Neural crest cell (in vitro differentiated cells): ENCODE measurements around the gene INPP4B. TPM values are rescaled to one million over a fixed set of nuclear protein-coding genes. Genes with fewer than 3 reads are reported as not detected.
A peak's percentile ranks its signal among the peaks of the same experiment; 100 is the strongest.

ENCODE experiments used
- DNase-seq: peaks from one replicate; pipeline ENCODE4 v3.0.0; 2021; ENCODE audit warnings: low read depth, mixed read lengths, low spot score
- H3K27ac Mint-ChIP-seq: one replicate; pipeline ENCODE4 v1.8.0; 2021; ENCODE audit warnings: mild to moderate bottlenecking, mixed read lengths; ENCODE audit not compliant: unreplicated experiment
- H3K27me3 Mint-ChIP-seq: 2 replicates; pipeline ENCODE4 v1.8.0; 2021; ENCODE audit warnings: low read depth, mild to moderate bottlenecking, mixed read lengths
- H3K36me3 Mint-ChIP-seq: 2 replicates; pipeline ENCODE4 v1.8.0; 2021; ENCODE audit warnings: low read depth, mild to moderate bottlenecking, mixed read lengths
- H3K4me1 Mint-ChIP-seq: 2 replicates; pipeline ENCODE4 v1.8.0; 2021; ENCODE audit warnings: mixed read lengths
- H3K4me3 Mint-ChIP-seq: one replicate; pipeline ENCODE4 v1.8.0; 2021; ENCODE audit warnings: mild to moderate bottlenecking, mixed read lengths
- H3K9me3 Mint-ChIP-seq: 2 replicates; pipeline ENCODE4 v1.8.0; 2021; ENCODE audit warnings: mixed read lengths
- total RNA-seq: library from RNA; stranded (reverse); gene quantifications from 2 replicates; pipeline ENCODE4 v1.2.1, GENCODE V29; 2021
- TF ChIP-seq, protein P1 (sequence below): fragments of 200-600 bp; sonication (generic); conservative IDR thresholded peaks from 2 replicates; pipeline ENCODE4 v1.5.0; 2021; ENCODE audit warnings: antibody characterized with exemption, mild to moderate bottlenecking

Gene INPP4B
- total RNA-seq, 1 donor from 2014 or later: 7.3 TPM

DNA sequence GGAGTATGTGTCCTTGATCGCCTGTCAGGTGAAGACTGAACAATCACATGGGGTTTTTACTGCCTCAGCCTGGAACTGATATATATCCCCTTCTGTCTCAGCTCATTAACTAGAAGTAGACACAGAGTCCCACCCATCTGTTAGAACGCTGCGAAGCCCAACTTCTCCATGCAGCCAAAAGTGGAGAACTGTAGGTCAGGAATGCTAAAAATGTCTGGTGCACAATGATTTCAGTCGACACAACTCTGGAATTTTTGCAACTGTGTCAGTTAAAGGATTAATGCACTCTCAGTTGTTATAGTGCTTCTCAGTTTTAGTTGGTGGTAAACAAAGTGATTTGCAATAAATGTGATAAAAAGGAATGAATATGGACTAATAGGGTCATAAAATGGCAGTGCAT, 287.2 kb downstream of the INPP4B start:
- Mint-ChIP-seq H3K36me3 (peaks cover 3% of the 10 kb centered on the region), H3K9me3 (no peaks in the 10 kb centered on the region), H3K27me3 (no peaks in the 10 kb centered on the region), H3K27ac (no peak overlapping the region), H3K4me1 (peaks cover 6% of the 10 kb centered on the region), H3K4me3 (no peak overlapping the region)
- DNase-seq: no peak
- TF ChIP-seq, protein P1, sequence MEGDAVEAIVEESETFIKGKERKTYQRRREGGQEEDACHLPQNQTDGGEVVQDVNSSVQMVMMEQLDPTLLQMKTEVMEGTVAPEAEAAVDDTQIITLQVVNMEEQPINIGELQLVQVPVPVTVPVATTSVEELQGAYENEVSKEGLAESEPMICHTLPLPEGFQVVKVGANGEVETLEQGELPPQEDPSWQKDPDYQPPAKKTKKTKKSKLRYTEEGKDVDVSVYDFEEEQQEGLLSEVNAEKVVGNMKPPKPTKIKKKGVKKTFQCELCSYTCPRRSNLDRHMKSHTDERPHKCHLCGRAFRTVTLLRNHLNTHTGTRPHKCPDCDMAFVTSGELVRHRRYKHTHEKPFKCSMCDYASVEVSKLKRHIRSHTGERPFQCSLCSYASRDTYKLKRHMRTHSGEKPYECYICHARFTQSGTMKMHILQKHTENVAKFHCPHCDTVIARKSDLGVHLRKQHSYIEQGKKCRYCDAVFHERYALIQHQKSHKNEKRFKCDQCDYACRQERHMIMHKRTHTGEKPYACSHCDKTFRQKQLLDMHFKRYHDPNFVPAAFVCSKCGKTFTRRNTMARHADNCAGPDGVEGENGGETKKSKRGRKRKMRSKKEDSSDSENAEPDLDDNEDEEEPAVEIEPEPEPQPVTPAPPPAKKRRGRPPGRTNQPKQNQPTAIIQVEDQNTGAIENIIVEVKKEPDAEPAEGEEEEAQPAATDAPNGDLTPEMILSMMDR: no peak

GRCh38 chr4:142557239-142557801, 288.8 kb downstream of the INPP4B start:
- TF ChIP-seq, protein P1: no peak
- Mint-ChIP-seq H3K36me3 (no peaks in the 10 kb centered on the region), H3K4me1 (peaks cover 6% of the 10 kb centered on the region), H3K9me3 (no peaks in the 10 kb centered on the region), H3K27me3 (no peaks in the 10 kb centered on the region), H3K27ac (no peak overlapping the region), H3K4me3 (no peak overlapping the region)
- DNase-seq: no peak

DNA sequence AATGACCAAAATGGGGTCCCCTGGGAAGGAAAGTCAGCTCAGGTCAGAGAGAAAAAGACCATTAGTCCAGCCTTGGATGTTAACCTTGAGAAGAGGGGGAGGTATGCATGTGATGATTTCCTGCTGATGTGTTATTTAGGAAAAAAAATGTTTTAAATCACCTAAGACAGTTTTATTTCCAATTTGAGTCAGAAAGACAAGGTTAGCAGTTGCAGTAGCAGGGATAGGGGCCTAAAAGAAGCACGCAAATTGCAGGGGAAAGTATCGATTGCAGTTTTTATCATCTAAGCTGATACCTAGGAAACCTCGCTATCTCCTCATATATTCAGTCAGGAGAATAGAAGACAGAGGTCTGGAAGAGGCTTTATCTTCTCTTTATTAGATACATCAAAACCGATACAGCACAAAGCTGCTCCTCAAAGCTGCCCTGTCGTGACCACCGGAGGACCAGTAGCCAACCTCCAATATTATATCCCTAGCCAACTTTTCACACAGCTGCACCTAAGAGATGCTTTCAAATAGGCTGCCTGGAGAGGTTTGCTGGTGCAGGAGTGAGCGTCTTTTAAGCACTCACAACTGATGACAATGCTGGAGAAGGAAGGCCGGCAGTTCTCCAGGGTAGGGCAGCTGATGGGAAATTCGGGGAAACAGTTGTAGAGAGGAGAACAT, 289.4 kb downstream of the INPP4B start:
- Mint-ChIP-seq H3K4me3 (no peak overlapping the region), H3K9me3 (no peaks in the 10 kb centered on the region), H3K27me3 (no peaks in the 10 kb centered on the region), H3K27ac (no peak overlapping the region), H3K4me1 (peaks cover 6% of the 10 kb centered on the region), H3K36me3 (no peaks in the 10 kb centered on the region)
- TF ChIP-seq, protein P1: no peak
- no peak for DNase-seq

DNA sequence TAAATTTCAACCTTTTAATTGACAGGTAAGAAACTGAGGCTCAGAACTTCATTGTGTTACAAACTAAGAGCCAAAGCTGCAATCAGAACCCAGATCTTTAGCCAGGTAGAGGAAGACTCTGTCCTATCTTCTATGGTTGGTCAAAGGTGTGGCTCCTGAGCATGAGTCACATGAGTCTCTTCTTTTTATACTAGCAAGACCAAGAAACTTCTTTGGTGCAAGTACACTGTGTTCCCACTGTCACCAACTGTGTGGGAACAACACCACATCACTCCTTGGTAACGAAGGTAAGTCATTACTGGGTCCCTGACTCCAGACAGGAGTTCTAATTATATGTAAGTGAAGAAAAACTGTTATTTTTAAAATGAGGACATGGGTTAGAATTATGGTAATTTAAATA, 290.1 kb downstream of the INPP4B start:
- Mint-ChIP-seq H3K27me3 (no peaks in the 10 kb centered on the region), H3K4me3 (no peak overlapping the region), H3K4me1 (peaks cover 6% of the 10 kb centered on the region), H3K36me3 (no peaks in the 10 kb centered on the region), H3K27ac (no peak overlapping the region), H3K9me3 (no peaks in the 10 kb centered on the region)
- TF ChIP-seq, protein P1: no peak
- no peak for DNase-seq

DNA sequence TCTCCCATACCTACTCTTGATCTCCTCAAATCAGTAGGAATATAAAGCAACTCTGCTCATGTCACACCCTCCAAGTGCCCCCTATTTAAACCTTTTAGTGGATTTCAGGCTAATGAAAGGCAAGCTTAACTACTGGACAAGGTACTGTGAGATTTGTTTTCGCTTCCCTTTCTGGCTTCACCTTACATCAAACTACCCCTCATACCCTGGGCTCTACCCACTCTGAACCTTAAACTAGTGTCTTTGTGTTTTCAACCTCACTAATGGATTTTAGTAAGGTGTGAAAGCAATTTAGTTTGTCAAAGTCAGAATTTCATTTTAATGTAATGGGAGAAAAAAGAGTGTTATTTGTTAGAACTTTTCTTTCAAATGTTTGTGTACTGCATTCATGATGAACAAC, 291.7 kb downstream of the INPP4B start:
- TF ChIP-seq, protein P1: no peak
- H3K4me3 Mint-ChIP-seq: no peak overlapping the region
- no peaks in the 10 kb centered on the region for H3K27me3 Mint-ChIP-seq
- no peaks in the 10 kb centered on the region for H3K36me3 Mint-ChIP-seq
- peak overlapping the region; percentile 73 for H3K27ac Mint-ChIP-seq
- DNase-seq: no peak
- H3K9me3 Mint-ChIP-seq: no peaks in the 10 kb centered on the region
- peaks cover 13% of the 10 kb centered on the region for H3K4me1 Mint-ChIP-seq
